Fibroblast of lung (primary cell): ENCODE measurements around the gene SRP19. TPM values are rescaled to one million over a fixed set of nuclear protein-coding genes. Genes with fewer than 3 reads are reported as not detected.

ENCODE experiments used
- DNase-seq, 2 donors: peaks; one replicate each; pipeline versions ENCODE4 v3.0.0 to v3.0.0-alpha.2; 2010; ENCODE audit warnings: low read depth in 2 of 2
- H2AFZ ChIP-seq: 2 replicates; pipeline ENCODE4 v1.5.1; 2012; ENCODE audit warnings: low read length, control low read depth, inconsistent platforms
- H3K27ac ChIP-seq: 2 replicates; pipeline ENCODE4 v1.5.1; 2011; ENCODE audit warnings: low read length, control low read depth; ENCODE audit not compliant: insufficient read depth
- H3K27me3 ChIP-seq: 2 replicates; pipeline ENCODE4 v1.5.1; 2011; ENCODE audit warnings: mild to moderate bottlenecking, low read length; ENCODE audit not compliant: control insufficient read depth, insufficient read depth
- H3K36me3 ChIP-seq: 2 replicates; pipeline ENCODE4 v1.5.1; 2011; ENCODE audit warnings: low read length; ENCODE audit not compliant: control insufficient read depth, insufficient read depth
- H3K4me1 ChIP-seq: 2 replicates; pipeline ENCODE4 v1.5.1; 2011; ENCODE audit warnings: low read length; ENCODE audit not compliant: control insufficient read depth, insufficient read depth; ENCODE audit errors: extremely low read depth
- H3K4me2 ChIP-seq: 2 replicates; pipeline ENCODE4 v1.5.1; 2011; ENCODE audit warnings: low read length, control low read depth; ENCODE audit not compliant: insufficient read depth; ENCODE audit errors: extremely low read depth
- H3K4me3 ChIP-seq, 4 experiments: fragments of 200-600 bp in 1 of 4; sonication (generic) in 1 of 4; replicated peaks in 1 of 4; 2 replicates each; pipeline ENCODE4 v1.5.1; 2011 to 2016; ENCODE audit warnings: low read length in 4 of 4, low read depth in 3 of 4, mild to moderate bottlenecking in 3 of 4, control low read depth in 2 of 4, inconsistent platforms in 1 of 4, mixed read lengths in 1 of 4; ENCODE audit not compliant: insufficient read depth in 1 of 4; ENCODE audit errors: control extremely low read depth in 1 of 4
- H3K79me2 ChIP-seq: 2 replicates; pipeline ENCODE4 v1.5.1; 2012; ENCODE audit warnings: mild to moderate bottlenecking, low read length, inconsistent platforms; ENCODE audit not compliant: control insufficient read depth, insufficient read depth
- H3K9ac ChIP-seq: 2 replicates; pipeline ENCODE4 v1.5.1; 2011; ENCODE audit warnings: mild to moderate bottlenecking, low read length, control low read depth; ENCODE audit not compliant: insufficient read depth
- H3K9me3 ChIP-seq: 2 replicates; pipeline ENCODE4 v1.5.1; 2012; ENCODE audit warnings: low read depth, low read length; ENCODE audit not compliant: control insufficient read depth, insufficient read depth
- H4K20me1 ChIP-seq: 2 replicates; pipeline ENCODE4 v1.5.1; 2011; ENCODE audit warnings: low read length; ENCODE audit not compliant: control insufficient read depth, insufficient read depth; ENCODE audit errors: extremely low read depth
- CTCF ChIP-seq, 2 donors: IDR thresholded peaks in 1 of 2; conservative IDR thresholded peaks in 1 of 2; 1 replicate in 1 of 2; 2 replicates in 1 of 2; pipeline ENCODE4 v1.5.1; 2011 to 2012; ENCODE audit warnings: low read length in 2 of 2, control low read depth in 1 of 2, inconsistent platforms in 1 of 2, low read depth in 1 of 2, mild to moderate bottlenecking in 1 of 2
- EZH2 ChIP-seq: IDR thresholded peaks from 2 replicates; pipeline ENCODE4 v1.5.1; 2012; ENCODE audit warnings: low read length, control low read depth, mild to moderate bottlenecking; ENCODE audit errors: missing control alignments
- polyA plus RNA-seq, 2 donors: library from polyadenylated mRNA; depleted of rRNA in 1 of 2; stranded (reverse) in 1 of 2; unstranded in 1 of 2; fragments of >200 nt; gene quantifications; 2 replicates each; pipeline ENCODE4 v1.2.1, GENCODE V29; 2011 to 2012; ENCODE audit warnings: missing spikeins in 1 of 2
- total RNA-seq: library from RNA; depleted of rRNA; stranded (reverse); fragments of >200 nt; gene quantifications from 2 replicates; pipeline ENCODE4 v1.2.1, GENCODE V29; 2014

Gene SRP19
- total and polyA plus RNA-seq, 2 donors (not counting 1 experiment from before 2014, with no cell fraction given): 58.5 to 118 TPM

- Histone ChIP-seq H3K27me3 (no peaks in the 10 kb centered on the region), H3K9me3 (no peaks in the 10 kb centered on the region), H3K27ac (no peak overlapping the region), H2AFZ (no peak overlapping the region), H3K4me3 (no peak overlapping the region), H3K4me1 (no peaks in the 10 kb centered on the region), H3K4me2 (no peak overlapping the region), H4K20me1 (no peaks in the 10 kb centered on the region), H3K36me3 (no peaks in the 10 kb centered on the region), H3K79me2 (no peaks in the 10 kb centered on the region), H3K9ac (no peak overlapping the region)
- TF ChIP-seq EZH2 (no peak), CTCF (conservative IDR thresholded peaks at IDR 0.05 in 1 of 2, IDR thresholded peaks at IDR 0.05 in 1 of 2; ENCODE audit: low read depth in 1 of 2, low read length in 2 of 2) (no peak)
- no peak for DNase-seq
These were observed 16.6 kb upstream of the SRP19 start for GRCh38 chr5:112844489-112844888.

- no peak for DNase-seq
- H3K27me3 ChIP-seq: no peaks in the 10 kb centered on the region
- TF ChIP-seq EZH2 (no peak), CTCF (conservative IDR thresholded peaks at IDR 0.05 in 1 of 2, IDR thresholded peaks at IDR 0.05 in 1 of 2; ENCODE audit: low read depth in 1 of 2, low read length in 2 of 2) (no peak)
- no peak overlapping the region for H3K9ac ChIP-seq
- H3K4me3 ChIP-seq: no peak overlapping the region
- no peaks in the 10 kb centered on the region for H3K79me2 ChIP-seq
- H3K4me2 ChIP-seq: no peak overlapping the region
- no peaks in the 10 kb centered on the region for H3K36me3 ChIP-seq
- H4K20me1 ChIP-seq: no peaks in the 10 kb centered on the region
- H3K27ac ChIP-seq: no peak overlapping the region
- no peak overlapping the region for H2AFZ ChIP-seq
- H3K9me3 ChIP-seq: no peaks in the 10 kb centered on the region
- H3K4me1 ChIP-seq: no peaks in the 10 kb centered on the region
These were observed 14.5 kb upstream of the SRP19 start for GRCh38 chr5:112846556-112846955.

- Histone ChIP-seq H2AFZ (no peak overlapping the region), H3K9me3 (no peaks in the 10 kb centered on the region), H3K27ac (no peak overlapping the region), H3K9ac (no peak overlapping the region), H3K36me3 (no peaks in the 10 kb centered on the region), H3K4me3 (no peak overlapping the region), H4K20me1 (no peaks in the 10 kb centered on the region), H3K4me1 (no peaks in the 10 kb centered on the region), H3K4me2 (no peak overlapping the region), H3K27me3 (no peaks in the 10 kb centered on the region), H3K79me2 (no peaks in the 10 kb centered on the region)
- DNase-seq: no peak
- TF ChIP-seq CTCF (conservative IDR thresholded peaks at IDR 0.05 in 1 of 2, IDR thresholded peaks at IDR 0.05 in 1 of 2; ENCODE audit: low read depth in 1 of 2, low read length in 2 of 2): no peak
- no peak for TF ChIP-seq EZH2
These were observed 13.8 kb upstream of the SRP19 start for GRCh38 chr5:112847306-112847705.
